HEK293T (cell line): ENCODE data around the gene DLG2.
"Not testable (repeated sequence)": the region's sequence is repeated elsewhere in the genome, so short reads cannot be mapped to it uniquely, and the experiment has no call there.

Experiments used
- BHLHE40 ChIP-seq: fragments of 450-650 bp; IDR thresholded peaks from 2 replicates; pipeline ENCODE4 v1.6.1; 2016; ENCODE audit warnings: mild to moderate bottlenecking, moderate library complexity, borderline replicate concordance
- ELF4 ChIP-seq: fragments of 450-650 bp; IDR thresholded peaks from 2 replicates; pipeline ENCODE4 v1.6.1; 2017; ENCODE audit warnings: antibody characterized with exemption
- FOXA1 ChIP-seq: fragments of 450-650 bp; IDR thresholded peaks from 2 replicates; pipeline ENCODE4 v1.6.1; 2016; ENCODE audit warnings: mild to moderate bottlenecking
- FOXK2 ChIP-seq: fragments of 450-650 bp; IDR thresholded peaks from 2 replicates; pipeline ENCODE4 v1.6.1; 2016; ENCODE audit warnings: mild to moderate bottlenecking
- L3MBTL2 ChIP-seq: fragments of 450-650 bp; conservative IDR thresholded peaks from 2 replicates; pipeline ENCODE4 v1.6.1; 2016; ENCODE audit warnings: mild to moderate bottlenecking
- NFRKB ChIP-seq: fragments of 450-650 bp; IDR thresholded peaks from 2 replicates; pipeline ENCODE4 v1.6.1; 2016; ENCODE audit warnings: mild to moderate bottlenecking, moderate library complexity
- SP1 ChIP-seq: fragments of 450-650 bp; IDR thresholded peaks from 2 replicates; pipeline ENCODE4 v1.6.1; 2017
- SUZ12 ChIP-seq: fragments of 450-650 bp; IDR thresholded peaks from 2 replicates; pipeline ENCODE4 v1.6.1; 2016; ENCODE audit warnings: mild to moderate bottlenecking
- TARDBP ChIP-seq: fragments of 450-650 bp; IDR thresholded peaks from 2 replicates; pipeline ENCODE4 v1.6.1; 2016
- ZNF384 ChIP-seq: fragments of 450-650 bp; IDR thresholded peaks from 2 replicates; pipeline ENCODE4 v1.6.1; 2016

GRCh38 chr11:85340846-85341245 lies 286.3 kb downstream of the DLG2 start:
- not testable (repeated sequence) for TF ChIP-seq ELF4, BHLHE40, NFRKB, SP1, ZNF384, FOXA1, TARDBP, FOXK2, L3MBTL2, SUZ12
